HepG2 (cell line): ENCODE results near the gene DTX2.

ENCODE experiments used
- FIP1L1 ChIP-seq: fragments of 200-400 bp; formaldehyde crosslinking; IDR thresholded peaks from 2 replicates; pipeline ENCODE4 v1.6.1; 2018; ENCODE audit warnings: low read depth, mild to moderate bottlenecking, low read length, moderate library complexity, borderline replicate concordance; ENCODE audit not compliant: insufficient read depth
- MZF1 ChIP-seq: sonication (generic); formaldehyde crosslinking; IDR thresholded peaks from 2 replicates; pipeline ENCODE4 v1.8.1; 2023; ENCODE audit warnings: mild to moderate bottlenecking, missing genetic modification reagents, borderline replicate concordance
- SIN3A ChIP-seq: IDR thresholded peaks from 2 replicates; pipeline ENCODE4 v1.6.1; 2011; ENCODE audit warnings: low read depth, mild to moderate bottlenecking, control low read depth, low read length, borderline replicate concordance
- TBL1XR1 ChIP-seq: fragments of 150-350 bp; IDR thresholded peaks from 2 replicates; pipeline ENCODE4 v1.6.1; 2014; ENCODE audit warnings: borderline replicate concordance, low read length; ENCODE audit not compliant: partially characterized antibody
- ZNF839 ChIP-seq: sonication (generic); formaldehyde crosslinking; IDR thresholded peaks from 2 replicates; pipeline ENCODE4 v1.4.0; 2020; ENCODE audit warnings: missing genetic modification reagents, mild to moderate bottlenecking, borderline replicate concordance
- TF ChIP-seq, protein P1 (sequence below): sonication (generic); formaldehyde crosslinking; IDR thresholded peaks from 2 replicates; pipeline ENCODE4 v1.4.0; 2020; ENCODE audit warnings: missing genetic modification reagents, borderline replicate concordance
- TF ChIP-seq, protein P2 (sequence below): sonication (generic); formaldehyde crosslinking; IDR thresholded peaks from 2 replicates; pipeline ENCODE4 v1.4.0; 2020; ENCODE audit warnings: missing genetic modification reagents
- TF ChIP-seq, protein P3 (sequence below): sonication (generic); formaldehyde crosslinking; IDR thresholded peaks from 2 replicates; pipeline ENCODE4 v1.5.0; 2020; ENCODE audit warnings: mild to moderate bottlenecking, missing genetic modification reagents, moderate library complexity

DNA sequence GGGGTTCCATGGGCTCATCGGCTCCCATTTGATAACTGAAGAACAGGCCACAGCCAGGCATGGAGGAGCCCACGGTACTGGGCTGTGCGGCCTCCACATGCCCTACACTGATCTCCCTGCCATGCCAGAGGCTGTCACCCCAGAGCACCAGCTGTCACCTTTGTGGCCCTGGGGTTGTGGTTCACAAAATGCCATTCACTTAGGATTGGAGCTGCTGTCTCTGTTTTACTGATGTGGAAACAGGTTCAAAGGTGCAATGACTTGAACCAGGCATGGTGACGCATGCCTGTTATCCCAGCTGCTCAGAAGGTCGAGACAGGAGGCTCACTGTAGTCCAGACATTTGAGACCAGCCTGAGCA is 44.6 kb downstream of the DTX2 start:
- TF ChIP-seq MZF1 (CRISPR knock-in tag) (no peak), ZNF839 (CRISPR knock-in tag) (no peak), SIN3A (no peak), TBL1XR1 (no peak), FIP1L1 (no peak)
- TF ChIP-seq, protein P1, sequence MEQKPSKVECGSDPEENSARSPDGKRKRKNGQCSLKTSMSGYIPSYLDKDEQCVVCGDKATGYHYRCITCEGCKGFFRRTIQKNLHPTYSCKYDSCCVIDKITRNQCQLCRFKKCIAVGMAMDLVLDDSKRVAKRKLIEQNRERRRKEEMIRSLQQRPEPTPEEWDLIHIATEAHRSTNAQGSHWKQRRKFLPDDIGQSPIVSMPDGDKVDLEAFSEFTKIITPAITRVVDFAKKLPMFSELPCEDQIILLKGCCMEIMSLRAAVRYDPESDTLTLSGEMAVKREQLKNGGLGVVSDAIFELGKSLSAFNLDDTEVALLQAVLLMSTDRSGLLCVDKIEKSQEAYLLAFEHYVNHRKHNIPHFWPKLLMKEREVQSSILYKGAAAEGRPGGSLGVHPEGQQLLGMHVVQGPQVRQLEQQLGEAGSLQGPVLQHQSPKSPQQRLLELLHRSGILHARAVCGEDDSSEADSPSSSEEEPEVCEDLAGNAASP, result no peak
- TF ChIP-seq, protein P2, sequence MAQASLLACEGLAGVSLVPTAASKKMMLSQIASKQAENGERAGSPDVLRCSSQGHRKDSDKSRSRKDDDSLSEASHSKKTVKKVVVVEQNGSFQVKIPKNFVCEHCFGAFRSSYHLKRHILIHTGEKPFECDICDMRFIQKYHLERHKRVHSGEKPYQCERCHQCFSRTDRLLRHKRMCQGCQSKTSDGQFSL, result no peak
- TF ChIP-seq, protein P3, sequence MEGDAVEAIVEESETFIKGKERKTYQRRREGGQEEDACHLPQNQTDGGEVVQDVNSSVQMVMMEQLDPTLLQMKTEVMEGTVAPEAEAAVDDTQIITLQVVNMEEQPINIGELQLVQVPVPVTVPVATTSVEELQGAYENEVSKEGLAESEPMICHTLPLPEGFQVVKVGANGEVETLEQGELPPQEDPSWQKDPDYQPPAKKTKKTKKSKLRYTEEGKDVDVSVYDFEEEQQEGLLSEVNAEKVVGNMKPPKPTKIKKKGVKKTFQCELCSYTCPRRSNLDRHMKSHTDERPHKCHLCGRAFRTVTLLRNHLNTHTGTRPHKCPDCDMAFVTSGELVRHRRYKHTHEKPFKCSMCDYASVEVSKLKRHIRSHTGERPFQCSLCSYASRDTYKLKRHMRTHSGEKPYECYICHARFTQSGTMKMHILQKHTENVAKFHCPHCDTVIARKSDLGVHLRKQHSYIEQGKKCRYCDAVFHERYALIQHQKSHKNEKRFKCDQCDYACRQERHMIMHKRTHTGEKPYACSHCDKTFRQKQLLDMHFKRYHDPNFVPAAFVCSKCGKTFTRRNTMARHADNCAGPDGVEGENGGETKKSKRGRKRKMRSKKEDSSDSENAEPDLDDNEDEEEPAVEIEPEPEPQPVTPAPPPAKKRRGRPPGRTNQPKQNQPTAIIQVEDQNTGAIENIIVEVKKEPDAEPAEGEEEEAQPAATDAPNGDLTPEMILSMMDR (CRISPR knock-in tag), result no peak
